GM21737 (cell line): ENCODE measurements around the gene NRAS.
"Not testable (repeated sequence)": the region's sequence is repeated elsewhere in the genome, so short reads cannot be mapped to it uniquely, and the experiment has no call there.

Experiments
- ATAC-seq: cut with Tn5 transposase; IDR thresholded peaks from one replicate; pipeline ENCODE4 v1.9.1; 2021; ENCODE audit warnings: mild to moderate bottlenecking, moderate library complexity; ENCODE audit not compliant: unreplicated experiment

NRAS gene

GRCh38 chr1:114716304-114717170 is at the start of gene NRAS:
NRAS (minus strand) TSS chr1:114716771; CDS start chr1:114716160, 611 bp downstream.
- peak; percentile 96 for ATAC-seq

GRCh38 chr1:114764689-114765088 is 48.1 kb upstream of the NRAS start:
- ATAC-seq, result no peak

- no peak for ATAC-seq
Measured at GRCh38 chr1:114758256-114758832, 41.8 kb upstream of the NRAS start.

GRCh38 chr1:114757455-114758255 is 41.1 kb upstream of the NRAS start, which contains the start of gene CSDE1:
CSDE1 (minus strand) TSS chr1:114757984; CDS start chr1:114739890, 18,094 bp downstream.
- peak; percentile 79 for ATAC-seq

GRCh38 chr1:114756949-114757454 is 40.4 kb upstream of the NRAS start:
- no peak for ATAC-seq

GRCh38 chr1:114756009-114756892 is 39.7 kb upstream of the NRAS start:
- ATAC-seq, result peak; percentile 30

GRCh38 chr1:114755006-114755931 is 38.7 kb upstream of the NRAS start:
- no peak for ATAC-seq

GRCh38 chr1:114753702-114754101 is 37.1 kb upstream of the NRAS start:
- ATAC-seq, result not testable (repeated sequence)

- ATAC-seq, result no peak
Measured at GRCh38 chr1:114753143-114753542, 36.6 kb upstream of the NRAS start.

GRCh38 chr1:114750780-114751179 is 34.2 kb upstream of the NRAS start:
- ATAC-seq, result no peak

GRCh38 chr1:114749835-114750234 is 33.3 kb upstream of the NRAS start:
- ATAC-seq, result no peak

GRCh38 chr1:114746450-114747121 is 30.0 kb upstream of the NRAS start:
- ATAC-seq, result no peak

GRCh38 chr1:114745291-114745690 is 28.7 kb upstream of the NRAS start:
- no peak for ATAC-seq

- no peak for ATAC-seq
Measured at GRCh38 chr1:114741963-114742746, 25.6 kb upstream of the NRAS start.

GRCh38 chr1:114740331-114740730 is 23.8 kb upstream of the NRAS start:
- no peak for ATAC-seq

GRCh38 chr1:114737314-114737849 is 20.8 kb upstream of the NRAS start:
- ATAC-seq, result no peak

- ATAC-seq, result no peak
Measured at GRCh38 chr1:114735479-114735878, 18.9 kb upstream of the NRAS start.

GRCh38 chr1:114729782-114730181 is 13.2 kb upstream of the NRAS start:
- no peak for ATAC-seq
